Kidney (tissue), 14 donors: ENCODE results near the gene SOCS3. TPM values are rescaled to one million over a fixed set of nuclear protein-coding genes. Genes with fewer than 3 reads are reported as not detected.

Source experiments
- DNase-seq, 5 donors: peaks; one replicate each; pipeline ENCODE4 v3.0.0-alpha.2; 2013 to 2020
- FAIRE-seq: peaks from 2 replicates; lab custom pipeline; 2012; peaks lifted over from hg19 to GRCh38; lab: Jason Lieb, UNC
- H3K27ac ChIP-seq, 2 donors: one replicate each; pipeline ENCODE4 v1.7.0; 2013; ENCODE audit warnings: low read depth in 2 of 2, low read length in 2 of 2, inconsistent platforms in 1 of 2
- H3K27me3 ChIP-seq: one replicate; pipeline ENCODE4 v1.7.1; 2013; ENCODE audit warnings: low read length, inconsistent platforms; ENCODE audit not compliant: control insufficient read depth, insufficient read depth
- H3K36me3 ChIP-seq, 3 donors: one replicate each; pipeline versions ENCODE4 v1.7.0 to v1.7.1; 2013; ENCODE audit warnings: low read length in 3 of 3, control low read depth in 1 of 3, inconsistent platforms in 1 of 3; ENCODE audit not compliant: insufficient read depth in 3 of 3, control insufficient read depth in 2 of 3
- H3K4me1 ChIP-seq, 3 donors: one replicate each; pipeline versions ENCODE4 v1.7.0 to v1.7.1; 2013; ENCODE audit warnings: low read length in 3 of 3, inconsistent platforms in 1 of 3, low read depth in 1 of 3; ENCODE audit not compliant: control insufficient read depth in 2 of 3, insufficient read depth in 2 of 3
- H3K4me3 ChIP-seq, 3 donors: one replicate each; pipeline versions ENCODE4 v1.7.0 to v1.8.1; 2013; ENCODE audit warnings: low read length in 3 of 3, control low read depth in 1 of 3, inconsistent platforms in 1 of 3
- H3K9ac ChIP-seq, 3 donors: one replicate each; pipeline versions ENCODE4 v1.7.0 to v1.7.1; 2013; ENCODE audit warnings: low read length in 3 of 3, control low read depth in 1 of 3, inconsistent platforms in 1 of 3
- H3K9me3 ChIP-seq, 3 donors: one replicate each; pipeline versions ENCODE4 v1.7.0 to v1.7.1; 2013; ENCODE audit warnings: low read length in 3 of 3, control low read depth in 1 of 3, inconsistent platforms in 1 of 3; ENCODE audit not compliant: control insufficient read depth in 2 of 3, insufficient read depth in 1 of 3
- intact Hi-C: fragments of 100-400 bp; cut with DNase I; formaldehyde crosslinking; loops from one replicate; pipeline ENCODE4 v1.11.1; 2022
- polyA plus RNA-seq: library from polyadenylated mRNA; stranded (reverse); fragments of 350-450 nt; fragmentation: Illumina TruSeq; extraction: RNeasy Lipid Tissue Mini Kit (QIAGEN cat#74804); gene quantifications from one replicate; pipeline ENCODE4 v1.2.3, GENCODE V29; 2014; ENCODE audit warnings: low read depth, low replicate concordance; ENCODE audit not compliant: insufficient read depth
- total RNA-seq: library from RNA; stranded (reverse); fragmentation: NEBNext Ultra II Directional; extraction: Animal tissue kit (Norgen Biotek cat#: 25700); gene quantifications from one replicate; pipeline ENCODE4 v1.2.1, GENCODE V29; 2021
- TF ChIP-seq, protein P1 (sequence below): IDR thresholded peaks from 3 replicates; pipeline ENCODE4 v1.5.1; 2012; ENCODE audit warnings: mild to moderate bottlenecking, moderate library complexity, borderline replicate concordance; ENCODE audit not compliant: insufficient read depth; ENCODE audit errors: extremely low read depth
- donor health status: control.
- donor health status: control.
- donor health status: control.
- donor health status: control.
- donor health status: control.
- donor health status: DM: yes; HTN: yes; CAD: no.
- donor health status: Normal renal cell carcinoma (clear cell type).

SOCS3 gene
- total and polyA plus RNA-seq, 2 donors from 2014 or later = 31.2 to 110 TPM

- TF ChIP-seq, protein P1, sequence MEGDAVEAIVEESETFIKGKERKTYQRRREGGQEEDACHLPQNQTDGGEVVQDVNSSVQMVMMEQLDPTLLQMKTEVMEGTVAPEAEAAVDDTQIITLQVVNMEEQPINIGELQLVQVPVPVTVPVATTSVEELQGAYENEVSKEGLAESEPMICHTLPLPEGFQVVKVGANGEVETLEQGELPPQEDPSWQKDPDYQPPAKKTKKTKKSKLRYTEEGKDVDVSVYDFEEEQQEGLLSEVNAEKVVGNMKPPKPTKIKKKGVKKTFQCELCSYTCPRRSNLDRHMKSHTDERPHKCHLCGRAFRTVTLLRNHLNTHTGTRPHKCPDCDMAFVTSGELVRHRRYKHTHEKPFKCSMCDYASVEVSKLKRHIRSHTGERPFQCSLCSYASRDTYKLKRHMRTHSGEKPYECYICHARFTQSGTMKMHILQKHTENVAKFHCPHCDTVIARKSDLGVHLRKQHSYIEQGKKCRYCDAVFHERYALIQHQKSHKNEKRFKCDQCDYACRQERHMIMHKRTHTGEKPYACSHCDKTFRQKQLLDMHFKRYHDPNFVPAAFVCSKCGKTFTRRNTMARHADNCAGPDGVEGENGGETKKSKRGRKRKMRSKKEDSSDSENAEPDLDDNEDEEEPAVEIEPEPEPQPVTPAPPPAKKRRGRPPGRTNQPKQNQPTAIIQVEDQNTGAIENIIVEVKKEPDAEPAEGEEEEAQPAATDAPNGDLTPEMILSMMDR = no peak
- Histone ChIP-seq H3K4me3 (peak overlapping the region in 2 of 3 donors; percentile 17 to 38), H3K27ac (peak overlapping the region in 1 of 2 donors; percentile 43), H3K36me3 (peaks cover 0 to 9% (median 3%) of the 10 kb centered on the region in 3 donors), H3K9ac (no peak overlapping the region), H3K4me1 (peaks cover 0 to 28% (median 21%) of the 10 kb centered on the region in 3 donors), H3K9me3 (no peaks in the 10 kb centered on the region), H3K27me3 (no peaks in the 10 kb centered on the region)
- intact Hi-C loops = no loop called here
- DNase-seq (peak in 3 of 5 donors; percentile 50 to 82 (median 67)), FAIRE-seq (no peak)
Observed at GRCh38 chr17:78356101-78356713, 3.7 kb downstream of the SOCS3 start.

DNA sequence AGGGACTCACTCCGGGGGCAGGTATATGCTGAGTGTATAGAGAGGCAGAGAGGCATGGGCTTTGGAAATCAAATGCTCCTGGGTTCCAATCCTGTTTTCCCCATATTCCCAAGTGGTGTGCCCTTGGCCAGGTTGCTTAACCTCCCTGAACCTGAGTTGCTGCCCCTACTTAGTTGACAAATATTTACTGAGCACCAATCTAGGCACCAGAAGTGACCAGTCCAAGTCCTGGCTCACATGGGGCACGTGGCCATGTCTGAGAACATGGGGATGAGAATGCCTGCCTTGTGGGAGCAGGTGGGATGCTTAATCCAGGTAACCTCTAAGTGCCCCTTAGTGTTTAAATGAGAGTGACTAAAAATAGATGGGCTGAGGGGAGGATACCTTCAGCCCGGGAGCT lies 4.2 kb downstream of the SOCS3 start:
- no peak overlapping the region for H3K4me3 ChIP-seq
- peaks cover 0 to 28% (median 21%) of the 10 kb centered on the region in 3 donors for H3K4me1 ChIP-seq
- peak overlapping the region in 1 of 2 donors; percentile 43 for H3K27ac ChIP-seq
- no peaks in the 10 kb centered on the region for H3K27me3 ChIP-seq
- FAIRE-seq (no peak), DNase-seq (no peak)
- peaks cover 0 to 9% (median 3%) of the 10 kb centered on the region in 3 donors for H3K36me3 ChIP-seq
- no peaks in the 10 kb centered on the region for H3K9me3 ChIP-seq
- no peak overlapping the region for H3K9ac ChIP-seq
- intact Hi-C loops = no loop called here
- TF ChIP-seq, protein P1 = no peak

DNA sequence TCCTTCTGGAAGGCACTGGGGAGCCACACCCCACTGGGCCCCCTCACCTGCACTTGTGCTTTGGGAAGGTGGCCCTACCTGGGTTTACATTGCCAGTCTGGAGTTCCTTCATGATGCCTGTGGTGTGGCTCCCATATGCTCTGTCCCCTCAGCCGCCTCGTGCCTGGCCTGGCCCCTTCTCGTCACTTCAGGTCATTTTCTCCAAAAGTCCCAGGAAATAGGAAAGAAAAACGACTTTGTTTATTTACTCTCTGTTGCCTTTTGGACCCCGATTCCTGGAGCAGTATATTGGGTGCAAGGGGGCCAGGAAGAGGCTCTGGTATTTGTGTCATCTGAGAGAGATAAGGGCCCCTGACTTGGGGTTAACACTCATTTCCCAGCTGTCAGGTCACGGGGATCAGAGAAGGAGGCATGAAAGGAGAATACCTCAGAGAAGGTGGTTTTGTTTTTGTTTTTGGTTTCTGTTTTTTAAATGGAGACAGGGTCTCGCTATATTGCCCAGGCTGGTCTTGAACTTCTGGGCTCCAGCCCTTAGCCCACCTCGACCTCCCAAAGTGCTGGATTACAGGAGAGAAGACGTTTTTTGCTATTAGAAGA lies 4.7 kb downstream of the SOCS3 start:
- Histone ChIP-seq H3K4me3 (no peak overlapping the region), H3K36me3 (peaks cover 0 to 9% (median 3%) of the 10 kb centered on the region in 3 donors), H3K27me3 (no peaks in the 10 kb centered on the region), H3K27ac (no peak overlapping the region), H3K4me1 (peaks cover 0 to 28% (median 21%) of the 10 kb centered on the region in 3 donors), H3K9me3 (no peaks in the 10 kb centered on the region), H3K9ac (no peak overlapping the region)
- TF ChIP-seq, protein P1 = no peak
- FAIRE-seq = no peak
- intact Hi-C loops = no loop called here
- no peak for DNase-seq
